H1 (cell line): ENCODE results near the gene CACUL1. TPM values are rescaled to one million over a fixed set of nuclear protein-coding genes. Genes with fewer than 3 reads are reported as not detected.

Experiments used
- ASH2L ChIP-seq: fragments of 200-600, 300-600 bp; sonication (generic); IDR thresholded peaks from one replicate; pipeline ENCODE4 v1.7.1; 2017; ENCODE audit warnings: low read length
- FOSL1 ChIP-seq: IDR thresholded peaks from 2 replicates; pipeline ENCODE4 v1.6.1; 2011; ENCODE audit warnings: mild to moderate bottlenecking, low read depth, low read length, moderate library complexity; ENCODE audit not compliant: insufficient read depth
- GABPA ChIP-seq: IDR thresholded peaks from 2 replicates; pipeline ENCODE4 v1.6.1; 2011; ENCODE audit warnings: mild to moderate bottlenecking, low read length, moderate library complexity, borderline replicate concordance; ENCODE audit not compliant: insufficient read depth
- KDM5A ChIP-seq: fragments of 200-600 bp; IDR thresholded peaks from 2 replicates; pipeline ENCODE4 v1.7.1; 2012; ENCODE audit warnings: mild to moderate bottlenecking, low read length, inconsistent platforms, mixed read lengths
- NRF1 ChIP-seq: IDR thresholded peaks from 2 replicates; pipeline ENCODE4 v1.6.1; 2011; ENCODE audit warnings: mild to moderate bottlenecking, low read depth, low read length, improper control_type of control experiment
- RFX5 ChIP-seq: IDR thresholded peaks from 2 replicates; pipeline ENCODE4 v1.6.1; 2011; ENCODE audit warnings: low read depth, low read length, improper control_type of control experiment, borderline replicate concordance
- polyA plus RNA-seq, 7 experiments: library from polyadenylated mRNA; depleted of rRNA in 3 of 7; stranded (reverse) in 5 of 7; unstranded in 2 of 7; fragments of >200 nt in 5 of 7; fragments of 200-250 nt in 2 of 7; gene quantifications; 1 replicate in 5 of 7; 2 replicates in 1 of 7; 4 replicates in 1 of 7; pipeline versions ENCODE4 v1.2.1 to v1.2.3, GENCODE V29; 2011 to 2013; ENCODE audit warnings: missing spikeins in 2 of 7, mixed read lengths in 2 of 7
- total RNA-seq: library from RNA; stranded (reverse); fragmentation: NEBNext Ultra II Directional; extraction: Animal tissue kit (Norgen Biotek cat#: 25700); gene quantifications from 2 replicates; pipeline ENCODE4 v1.2.1, GENCODE V29; 2021

CACUL1 gene
- total and polyA plus RNA-seq, 2 of the 8 experiments (the other 6 are each of a cell fraction or from before 2014, with no cell fraction given): 6.5 to 34.2 TPM

DNA sequence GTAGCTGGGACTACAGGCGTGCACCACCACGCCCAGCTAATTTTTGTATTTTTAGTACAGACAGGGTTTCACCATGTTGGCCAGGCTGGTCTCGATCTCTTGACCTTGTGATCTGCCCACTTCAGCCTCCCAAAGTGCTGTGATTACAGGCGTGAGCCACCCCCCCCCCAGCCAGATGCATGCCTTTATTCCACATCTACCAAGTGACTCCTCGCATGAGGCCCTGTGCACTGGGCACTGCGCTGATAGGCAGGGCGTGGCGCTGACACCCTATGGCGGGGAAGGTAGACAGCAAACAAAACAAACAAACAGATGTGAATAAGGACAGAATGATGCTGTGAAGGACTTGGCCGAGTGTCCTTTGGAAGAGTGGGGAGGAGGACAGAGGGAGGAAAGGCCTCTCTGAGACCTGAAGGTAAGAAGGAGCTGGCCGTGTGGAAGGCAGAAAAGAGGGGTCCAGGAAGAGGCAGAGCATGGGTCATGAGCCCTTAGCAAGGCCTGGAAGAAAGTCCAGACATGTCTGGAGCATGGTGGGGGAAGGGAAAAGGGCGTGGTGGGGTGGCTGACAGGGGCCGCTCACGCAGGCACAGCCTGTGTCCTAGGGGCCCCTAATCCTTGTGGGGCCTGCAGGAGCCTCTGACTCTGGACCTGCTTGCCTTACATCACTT is 47.5 kb upstream of the CACUL1 start (continued):
- no peak for TF ChIP-seq NRF1
- no peak for TF ChIP-seq GABPA
- no peak for TF ChIP-seq FOSL1
- TF ChIP-seq ASH2L: no peak
- no peak for TF ChIP-seq KDM5A
- TF ChIP-seq RFX5: no peak
